ENCODE data around the gene E2F6.

E2F6 gene, protein sequence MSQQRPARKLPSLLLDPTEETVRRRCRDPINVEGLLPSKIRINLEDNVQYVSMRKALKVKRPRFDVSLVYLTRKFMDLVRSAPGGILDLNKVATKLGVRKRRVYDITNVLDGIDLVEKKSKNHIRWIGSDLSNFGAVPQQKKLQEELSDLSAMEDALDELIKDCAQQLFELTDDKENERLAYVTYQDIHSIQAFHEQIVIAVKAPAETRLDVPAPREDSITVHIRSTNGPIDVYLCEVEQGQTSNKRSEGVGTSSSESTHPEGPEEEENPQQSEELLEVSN

DNA sequence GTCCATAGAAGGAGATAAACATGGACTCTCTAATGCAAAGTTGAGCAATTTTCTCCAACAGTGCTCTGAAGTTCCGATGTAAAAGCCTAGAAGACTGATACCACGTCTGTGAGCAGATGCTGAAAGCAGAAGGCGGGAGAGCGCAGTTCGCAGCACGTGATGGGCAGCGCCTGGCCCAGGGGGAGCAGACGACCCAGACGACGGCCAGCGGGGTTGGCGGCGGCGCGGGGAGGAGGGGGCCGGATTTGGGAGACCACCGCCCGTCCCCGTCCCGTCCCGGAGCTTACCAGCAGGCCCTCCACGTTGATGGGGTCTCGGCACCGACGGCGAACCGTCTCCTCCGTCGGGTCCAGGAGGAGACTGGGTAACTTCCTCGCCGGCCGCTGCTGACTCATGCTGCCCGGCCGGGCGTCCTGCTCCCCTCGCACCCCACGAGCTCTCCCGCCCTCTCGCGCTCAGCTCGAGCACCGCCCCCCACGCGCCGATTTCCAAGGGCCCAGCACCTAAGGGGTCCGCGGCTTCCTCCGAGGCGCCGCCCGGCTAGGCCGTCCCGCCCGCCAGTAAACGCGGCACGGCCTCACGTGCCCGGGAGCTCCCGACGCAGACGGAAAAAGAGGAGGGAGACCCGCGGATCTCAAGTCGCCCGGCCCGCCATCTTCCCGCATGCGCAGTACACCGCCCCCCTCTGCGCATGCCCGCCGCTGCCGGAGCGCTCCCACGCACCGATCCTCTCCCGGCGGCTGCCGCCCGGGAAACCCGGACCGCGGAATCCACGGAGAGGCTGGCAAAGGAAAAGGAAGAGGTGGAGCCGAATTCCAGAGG is at the start of gene E2F6:
TSS of gene E2F6 (minus strand) at position 677 of the 822 bp plus-strand sequence. CDS start at position 395, 282 bp downstream.
- peak within 1 kb of the TSS; percentile 79 for H3K4me3 ChIP-seq (ENCODE audit: control insufficient read depth, low read depth, low read length)
- TF ChIP-seq, protein P1, sequence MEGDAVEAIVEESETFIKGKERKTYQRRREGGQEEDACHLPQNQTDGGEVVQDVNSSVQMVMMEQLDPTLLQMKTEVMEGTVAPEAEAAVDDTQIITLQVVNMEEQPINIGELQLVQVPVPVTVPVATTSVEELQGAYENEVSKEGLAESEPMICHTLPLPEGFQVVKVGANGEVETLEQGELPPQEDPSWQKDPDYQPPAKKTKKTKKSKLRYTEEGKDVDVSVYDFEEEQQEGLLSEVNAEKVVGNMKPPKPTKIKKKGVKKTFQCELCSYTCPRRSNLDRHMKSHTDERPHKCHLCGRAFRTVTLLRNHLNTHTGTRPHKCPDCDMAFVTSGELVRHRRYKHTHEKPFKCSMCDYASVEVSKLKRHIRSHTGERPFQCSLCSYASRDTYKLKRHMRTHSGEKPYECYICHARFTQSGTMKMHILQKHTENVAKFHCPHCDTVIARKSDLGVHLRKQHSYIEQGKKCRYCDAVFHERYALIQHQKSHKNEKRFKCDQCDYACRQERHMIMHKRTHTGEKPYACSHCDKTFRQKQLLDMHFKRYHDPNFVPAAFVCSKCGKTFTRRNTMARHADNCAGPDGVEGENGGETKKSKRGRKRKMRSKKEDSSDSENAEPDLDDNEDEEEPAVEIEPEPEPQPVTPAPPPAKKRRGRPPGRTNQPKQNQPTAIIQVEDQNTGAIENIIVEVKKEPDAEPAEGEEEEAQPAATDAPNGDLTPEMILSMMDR (IDR thresholded peaks at IDR 0.05; ENCODE audit: control insufficient read depth, insufficient read depth, low read depth, low read length, missing control alignments), result no peak
- peak; percentile 66 for DNase-seq (ENCODE audit: low read depth)

GRCh38 chr2:11515490-11515981 is 49.6 kb upstream of the E2F6 start:
- no peak overlapping the region for H3K4me3 ChIP-seq (ENCODE audit: control insufficient read depth, low read depth, low read length)
- TF ChIP-seq, protein P1 (IDR thresholded peaks at IDR 0.05; ENCODE audit: control insufficient read depth, insufficient read depth, low read depth, low read length, missing control alignments), result no peak
- no peak for DNase-seq (ENCODE audit: low read depth)

GRCh38 chr2:11514904-11515303 is 48.9 kb upstream of the E2F6 start:
- no peak overlapping the region for H3K4me3 ChIP-seq (ENCODE audit: control insufficient read depth, low read depth, low read length)
- TF ChIP-seq, protein P1 (IDR thresholded peaks at IDR 0.05; ENCODE audit: control insufficient read depth, insufficient read depth, low read depth, low read length, missing control alignments), result no peak
- DNase-seq (ENCODE audit: low read depth), result no peak

- TF ChIP-seq, protein P1 (IDR thresholded peaks at IDR 0.05; ENCODE audit: control insufficient read depth, insufficient read depth, low read depth, low read length, missing control alignments), result no peak
- DNase-seq (ENCODE audit: low read depth), result no peak
- no peak overlapping the region for H3K4me3 ChIP-seq (ENCODE audit: control insufficient read depth, low read depth, low read length)
These were observed 48.2 kb upstream of the E2F6 start for GRCh38 chr2:11514081-11514730.

GRCh38 chr2:11513319-11513718 is 47.4 kb upstream of the E2F6 start:
- no peak overlapping the region for H3K4me3 ChIP-seq (ENCODE audit: control insufficient read depth, low read depth, low read length)
- TF ChIP-seq, protein P1 (IDR thresholded peaks at IDR 0.05; ENCODE audit: control insufficient read depth, insufficient read depth, low read depth, low read length, missing control alignments), result no peak
- DNase-seq (ENCODE audit: low read depth), result no peak

- no peak for DNase-seq (ENCODE audit: low read depth)
- no peak overlapping the region for H3K4me3 ChIP-seq (ENCODE audit: control insufficient read depth, low read depth, low read length)
- TF ChIP-seq, protein P1 (IDR thresholded peaks at IDR 0.05; ENCODE audit: control insufficient read depth, insufficient read depth, low read depth, low read length, missing control alignments), result no peak
These were observed 46.5 kb upstream of the E2F6 start for GRCh38 chr2:11512431-11512830.
